Measurements from ENCODE around the gene KCNJ8.
A peak's percentile ranks its signal among the peaks of the same experiment; 100 is the strongest.
"Not testable (repeated sequence)": the region's sequence is repeated elsewhere in the genome, so short reads cannot be mapped to it uniquely, and the experiment has no call there.

The KCNJ8 gene

DNA sequence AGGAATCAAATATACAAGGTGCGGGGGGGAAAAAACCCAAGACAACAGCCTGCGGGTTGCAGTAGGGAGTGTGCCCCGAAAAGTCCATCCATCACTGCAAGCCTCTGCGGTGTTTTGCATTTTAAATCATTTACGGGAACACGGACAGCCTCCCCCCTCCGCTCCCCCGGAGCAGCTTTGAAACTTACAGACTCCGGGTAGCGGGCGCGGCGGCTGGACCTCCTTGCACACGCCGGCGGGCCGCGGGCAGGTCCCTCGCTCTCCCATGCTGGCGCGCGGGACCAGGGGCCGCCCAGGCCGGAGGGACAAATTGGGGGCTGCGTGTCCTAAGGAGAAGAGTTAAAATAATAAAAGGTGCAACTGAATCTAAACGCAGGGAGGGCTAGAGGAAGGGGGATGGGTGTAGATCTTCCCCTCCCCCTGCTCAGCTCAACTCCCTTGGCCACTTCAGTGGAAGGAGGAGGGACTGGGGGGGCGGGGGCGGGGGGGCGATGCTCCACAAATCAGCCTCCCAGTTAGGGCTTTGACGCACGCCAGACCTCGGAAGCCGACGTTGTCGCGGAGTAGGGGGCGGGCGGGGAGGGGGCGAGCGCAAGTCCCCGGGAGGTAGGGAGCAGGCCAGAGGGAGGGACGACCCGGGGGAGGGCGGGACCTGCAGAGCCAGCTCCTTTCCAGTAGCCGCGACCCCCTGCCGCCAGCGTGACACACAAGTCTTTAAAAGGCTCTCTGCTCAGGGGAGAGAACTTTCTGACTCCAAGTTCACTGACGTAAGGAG lies at the start of gene KCNJ8:
Gene KCNJ8 (minus strand): TSS at position 349 of the 775 bp plus-strand sequence. CDS start 1,090 bp downstream, outside the sequence.
- DNase-seq: peak; percentile 39 to 68

GRCh38 chr12:21823581-21823980 lies 49.1 kb upstream of the KCNJ8 start:
- DNase-seq: peak; percentile 9 to 55

- no peak for DNase-seq
Observed at GRCh38 chr12:21819678-21820077, 45.2 kb upstream of the KCNJ8 start.

GRCh38 chr12:21819236-21819635 lies 44.7 kb upstream of the KCNJ8 start:
- no peak for DNase-seq

GRCh38 chr12:21818627-21819026 lies 44.1 kb upstream of the KCNJ8 start:
- no peak for DNase-seq

DNA sequence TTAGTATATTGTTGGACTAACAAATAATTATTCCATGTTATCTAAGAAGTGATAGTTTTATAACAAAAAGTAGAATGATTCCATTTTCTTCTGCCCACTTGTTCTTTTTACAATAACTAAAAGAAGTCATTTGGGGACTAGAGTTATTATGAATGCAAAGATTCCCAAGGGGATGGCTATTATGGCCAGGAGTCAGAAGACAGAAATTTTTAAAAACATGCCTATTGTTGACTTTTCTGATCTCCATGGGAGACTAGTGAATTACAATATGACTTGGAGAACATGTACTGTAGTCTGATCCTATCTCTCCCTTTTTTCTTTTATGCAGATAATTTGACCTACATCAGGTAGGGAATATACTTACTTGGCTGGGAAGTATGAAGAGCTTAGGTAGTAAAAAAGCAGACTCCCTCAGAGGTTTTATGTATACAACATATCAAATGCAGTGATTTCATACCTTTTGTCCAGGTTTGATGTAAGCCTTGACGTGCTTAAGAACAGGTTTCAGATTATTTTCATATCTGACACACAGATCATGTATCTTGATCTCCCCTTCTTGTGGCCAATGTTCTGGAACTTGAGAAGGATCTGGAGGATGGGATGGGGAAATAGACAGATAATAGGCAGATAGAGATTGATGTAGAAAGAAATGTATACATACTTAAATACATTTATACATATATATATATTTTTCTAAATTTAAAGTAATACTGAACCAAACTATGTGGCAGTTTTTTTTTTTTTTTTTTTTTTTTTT lies 41.0 kb upstream of the KCNJ8 start:
- no peak for DNase-seq

GRCh38 chr12:21814814-21815213 lies 40.3 kb upstream of the KCNJ8 start:
- no peak for DNase-seq

- DNase-seq: no peak
Observed at GRCh38 chr12:21814327-21814726, 39.8 kb upstream of the KCNJ8 start.

DNA sequence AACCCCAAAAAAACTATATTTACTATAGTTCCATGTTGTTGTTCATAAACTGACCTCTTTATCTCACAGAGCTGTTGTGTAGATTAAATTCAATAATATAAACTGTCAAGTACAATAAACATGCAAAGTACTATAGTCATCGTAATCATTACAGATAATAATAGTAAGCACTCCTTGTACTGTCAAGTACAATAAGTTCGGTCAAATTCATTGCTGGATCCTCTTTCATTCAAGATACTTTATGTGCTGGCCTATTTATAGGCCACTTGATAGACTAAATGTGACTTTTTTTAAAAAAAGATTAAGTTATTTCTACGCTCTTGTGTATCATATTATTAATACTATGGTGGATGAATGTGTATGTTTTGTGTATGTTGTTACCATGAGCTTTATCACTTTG lies 39.2 kb upstream of the KCNJ8 start:
- no peak for DNase-seq

DNA sequence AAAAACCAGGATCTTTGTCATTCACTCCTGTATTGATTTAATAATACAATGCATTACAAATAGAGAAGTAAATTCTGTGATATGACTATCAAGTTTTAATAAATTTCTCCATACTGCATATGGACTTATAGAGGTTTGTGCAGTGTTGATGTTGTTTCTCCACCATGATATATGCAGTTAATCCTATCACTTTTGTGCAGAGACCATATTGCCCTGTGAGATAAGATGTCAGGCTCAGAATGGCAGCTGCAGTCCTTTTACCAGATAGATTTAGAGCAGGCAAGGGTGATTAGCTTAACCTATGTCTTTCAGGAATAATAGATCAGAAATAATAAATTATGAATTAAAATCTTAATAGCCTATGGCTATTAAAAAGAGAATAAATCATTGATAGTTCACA lies 38.6 kb upstream of the KCNJ8 start:
- no peak for DNase-seq

- DNase-seq: not testable (repeated sequence)
Observed at GRCh38 chr12:21812340-21812739, 37.8 kb upstream of the KCNJ8 start.

DNA sequence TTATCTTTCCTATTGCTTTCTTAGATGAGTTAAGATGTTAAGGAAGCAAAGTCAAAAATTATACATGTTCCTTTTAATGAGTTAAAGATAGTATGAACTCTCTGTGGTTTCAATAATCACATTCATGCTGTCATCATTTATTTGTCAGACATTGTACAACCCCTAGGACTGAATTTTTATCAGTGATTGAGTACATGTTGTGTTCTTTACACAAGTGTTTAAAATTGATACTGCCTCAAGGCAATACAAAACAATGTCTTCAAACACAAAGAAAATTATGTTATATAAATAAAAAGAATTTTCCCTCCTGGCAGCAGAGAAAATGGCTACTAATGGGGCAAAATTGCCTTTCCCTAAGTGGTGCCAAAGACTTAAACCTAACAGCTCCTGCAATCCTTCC lies 34.6 kb upstream of the KCNJ8 start:
- DNase-seq: no peak

DNA sequence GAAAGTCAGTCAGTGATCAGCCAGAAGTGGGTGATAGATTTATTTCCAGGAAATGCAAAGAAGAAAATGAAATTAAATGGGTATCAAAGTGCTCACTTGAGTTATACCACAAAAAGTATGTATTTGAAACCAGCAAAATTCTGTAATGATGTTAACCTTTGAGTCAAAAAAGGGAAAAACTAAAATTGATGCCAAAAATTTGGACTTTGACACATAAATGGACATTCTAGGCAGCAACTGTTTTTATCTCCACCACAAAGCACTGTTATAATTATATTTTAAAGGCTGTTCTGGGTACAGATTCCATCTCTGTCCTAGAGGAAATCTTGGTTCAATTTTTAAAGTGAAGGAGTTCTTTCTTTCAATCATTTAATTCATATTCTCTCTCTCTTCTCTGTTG lies 31.7 kb upstream of the KCNJ8 start:
- no peak for DNase-seq

GRCh38 chr12:21801522-21802288 lies 27.2 kb upstream of the KCNJ8 start:
- no peak for DNase-seq

GRCh38 chr12:21800011-21800410 lies 25.5 kb upstream of the KCNJ8 start:
- no peak for DNase-seq

DNA sequence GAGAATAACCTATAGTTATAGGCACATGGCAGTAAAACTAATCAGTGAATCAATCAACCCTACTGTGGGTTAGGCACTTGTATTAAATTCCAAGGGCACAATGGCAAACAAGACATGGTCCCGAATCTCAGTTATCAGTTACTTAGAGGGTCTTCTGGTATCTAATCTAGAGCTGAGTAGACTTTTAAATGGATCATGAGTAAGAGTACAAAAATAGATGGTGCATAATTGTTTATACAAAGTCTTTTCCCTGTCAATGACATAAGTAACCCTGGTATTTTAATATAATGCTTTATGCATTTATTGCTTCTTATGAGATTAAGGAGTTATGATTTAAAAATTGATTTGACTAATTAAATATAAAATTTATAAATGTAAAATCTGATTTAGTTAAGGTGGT lies 23.0 kb upstream of the KCNJ8 start:
- DNase-seq: no peak

GRCh38 chr12:21795648-21796328 lies 21.3 kb upstream of the KCNJ8 start:
- DNase-seq: no peak

- DNase-seq: not testable (repeated sequence)
Observed at GRCh38 chr12:21794807-21795595, 20.5 kb upstream of the KCNJ8 start.

GRCh38 chr12:21789687-21790086 lies 15.2 kb upstream of the KCNJ8 start:
- not testable (repeated sequence) for DNase-seq

- no peak for DNase-seq
Observed at GRCh38 chr12:21788089-21788983, 13.8 kb upstream of the KCNJ8 start.

GRCh38 chr12:21786041-21786531 lies 11.6 kb upstream of the KCNJ8 start:
- no peak for DNase-seq
